Limb (tissue), 2 donors: ENCODE measurements around the gene PITPNC1.
"Not testable (repeated sequence)": the region's sequence is repeated elsewhere in the genome, so short reads cannot be mapped to it uniquely, and the experiment has no call there.

Experiments used
- DNase-seq, 2 donors: peaks; one replicate each; pipeline ENCODE4 v3.0.0-alpha.2; 2016; ENCODE audit errors: extremely low spot score in 2 of 2

Gene PITPNC1

GRCh38 chr17:67576471-67577115, 199.5 kb downstream of the PITPNC1 start:
- DNase-seq = no peak

GRCh38 chr17:67577429-67578141, 200.5 kb downstream of the PITPNC1 start:
- no peak for DNase-seq

- no peak for DNase-seq
These were observed 201.0 kb downstream of the PITPNC1 start for GRCh38 chr17:67578142-67578457.

- DNase-seq = not testable (repeated sequence)
These were observed 201.8 kb downstream of the PITPNC1 start for GRCh38 chr17:67578679-67579405.

GRCh38 chr17:67582673-67583081, 205.6 kb downstream of the PITPNC1 start:
- no peak for DNase-seq

- no peak for DNase-seq
These were observed 208.1 kb downstream of the PITPNC1 start for GRCh38 chr17:67585077-67585602.

GRCh38 chr17:67588326-67588725, 211.2 kb downstream of the PITPNC1 start:
- no peak for DNase-seq

- DNase-seq = no peak
These were observed 217.2 kb downstream of the PITPNC1 start for GRCh38 chr17:67594115-67594880.

GRCh38 chr17:67600408-67600807, 223.3 kb downstream of the PITPNC1 start:
- DNase-seq = no peak

GRCh38 chr17:67601897-67602296, 224.8 kb downstream of the PITPNC1 start:
- no peak for DNase-seq

- DNase-seq = no peak
These were observed 225.4 kb downstream of the PITPNC1 start for GRCh38 chr17:67602444-67602843.

- DNase-seq = no peak
These were observed 225.9 kb downstream of the PITPNC1 start for GRCh38 chr17:67602974-67603373.

GRCh38 chr17:67605256-67605912, 228.3 kb downstream of the PITPNC1 start:
- DNase-seq = no peak

- peak in 1 of 2 donors; percentile 53 for DNase-seq
These were observed 229.4 kb downstream of the PITPNC1 start for GRCh38 chr17:67606471-67606870.

GRCh38 chr17:67606896-67607604, 230.0 kb downstream of the PITPNC1 start:
- DNase-seq = no peak

GRCh38 chr17:67610061-67610460, 233.0 kb downstream of the PITPNC1 start:
- no peak for DNase-seq

GRCh38 chr17:67613961-67614360, 236.9 kb downstream of the PITPNC1 start:
- DNase-seq = no peak

GRCh38 chr17:67615011-67615561, 238.0 kb downstream of the PITPNC1 start:
- peak in 1 of 2 donors; percentile 49 for DNase-seq

- no peak for DNase-seq
These were observed 238.7 kb downstream of the PITPNC1 start for GRCh38 chr17:67615736-67616135.

GRCh38 chr17:67617304-67617899, 240.3 kb downstream of the PITPNC1 start:
- no peak for DNase-seq
